Measurements from ENCODE around the gene METTL17. TPM values are rescaled to one million over a fixed set of nuclear protein-coding genes. Genes with fewer than 3 reads are reported as not detected.

Gene METTL17
- total and polyA plus RNA-seq, 2 donors (not counting 3 experiments of a cell fraction or from before 2014, with no cell fraction given), result 60.6 to 90.6 TPM

DNA sequence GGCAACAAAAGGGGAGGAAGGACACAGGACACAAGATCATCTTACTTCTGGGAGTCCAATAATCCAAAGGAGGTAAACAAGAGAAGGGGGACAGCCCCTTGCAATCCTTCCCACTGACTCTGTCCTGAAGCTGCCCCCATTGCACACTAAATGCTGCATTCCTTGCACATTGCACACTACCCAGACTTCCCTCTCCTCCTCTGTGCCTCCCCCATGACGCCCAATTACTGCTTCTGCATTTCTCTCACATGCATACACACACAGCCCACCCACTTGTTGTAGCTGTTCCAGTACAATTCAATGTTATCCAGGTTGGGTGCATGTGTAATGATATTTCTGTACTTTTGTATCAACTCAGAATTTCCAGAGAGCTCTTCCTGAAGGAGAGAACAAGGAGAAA is 29.6 kb downstream of the METTL17 start:
- H2AFZ ChIP-seq (ENCODE audit: low read depth, low read length), result no peak overlapping the region
- H3K4me3 ChIP-seq (replicated peaks in 1 of 3; ENCODE audit: insufficient read depth in 1 of 3, low read depth in 1 of 3, low read length in 3 of 3), result no peak overlapping the region
- no peak overlapping the region for H3K9ac ChIP-seq (replicated peaks; ENCODE audit: extremely low read depth, insufficient read depth, low read length)
- H3K4me1 ChIP-seq (ENCODE audit: control insufficient read depth, extremely low read depth, insufficient read depth, low read length), result no peaks in the 10 kb centered on the region
- H3K36me3 ChIP-seq (ENCODE audit: control insufficient read depth in 2 of 2, extremely low read depth in 1 of 2, insufficient read depth in 2 of 2, low read length in 2 of 2), result no peaks in the 10 kb centered on the region
- ChIA-PET POLR2A (no interaction called here), CTCF (interaction anchor here (0.7 to 1.7 kb wide), 4 partner anchors 9 to 85 kb away, joined by 3 to 4 read pairs (median 4); no protein-coding TSS in a partner anchor)
- no peak overlapping the region for H3K27ac ChIP-seq (ENCODE audit: insufficient read depth, low read depth, low read length)
- intact Hi-C loops (cut with micrococcal nuclease), result no loop called here
- H3K79me2 ChIP-seq (ENCODE audit: control insufficient read depth, insufficient read depth, low read length), result no peaks in the 10 kb centered on the region
- TF ChIP-seq FOS (IDR thresholded peaks at IDR 0.05; ENCODE audit: borderline replicate concordance, insufficient read depth, low read length), result no peak
- TF ChIP-seq MAX (IDR thresholded peaks at IDR 0.05; ENCODE audit: insufficient read depth, insufficient read length), result no peak
- TF ChIP-seq, protein P1, sequence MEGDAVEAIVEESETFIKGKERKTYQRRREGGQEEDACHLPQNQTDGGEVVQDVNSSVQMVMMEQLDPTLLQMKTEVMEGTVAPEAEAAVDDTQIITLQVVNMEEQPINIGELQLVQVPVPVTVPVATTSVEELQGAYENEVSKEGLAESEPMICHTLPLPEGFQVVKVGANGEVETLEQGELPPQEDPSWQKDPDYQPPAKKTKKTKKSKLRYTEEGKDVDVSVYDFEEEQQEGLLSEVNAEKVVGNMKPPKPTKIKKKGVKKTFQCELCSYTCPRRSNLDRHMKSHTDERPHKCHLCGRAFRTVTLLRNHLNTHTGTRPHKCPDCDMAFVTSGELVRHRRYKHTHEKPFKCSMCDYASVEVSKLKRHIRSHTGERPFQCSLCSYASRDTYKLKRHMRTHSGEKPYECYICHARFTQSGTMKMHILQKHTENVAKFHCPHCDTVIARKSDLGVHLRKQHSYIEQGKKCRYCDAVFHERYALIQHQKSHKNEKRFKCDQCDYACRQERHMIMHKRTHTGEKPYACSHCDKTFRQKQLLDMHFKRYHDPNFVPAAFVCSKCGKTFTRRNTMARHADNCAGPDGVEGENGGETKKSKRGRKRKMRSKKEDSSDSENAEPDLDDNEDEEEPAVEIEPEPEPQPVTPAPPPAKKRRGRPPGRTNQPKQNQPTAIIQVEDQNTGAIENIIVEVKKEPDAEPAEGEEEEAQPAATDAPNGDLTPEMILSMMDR (IDR thresholded peaks at IDR 0.05; ENCODE audit: extremely low read depth in 1 of 2, insufficient read depth in 1 of 2, low read depth in 1 of 2, low read length in 2 of 2), result no peak
- no peak for TF ChIP-seq MYC (IDR thresholded peaks at IDR 0.05; ENCODE audit: low read depth, low read length)
- no peak for TF ChIP-seq GATA2 (IDR thresholded peaks at IDR 0.05; ENCODE audit: insufficient read depth, insufficient read length, low read depth, low read length)
- TF ChIP-seq POLR2A (IDR thresholded peaks at IDR 0.05; ENCODE audit: low read depth, low read length), result no peak
- TF ChIP-seq JUN (IDR thresholded peaks at IDR 0.05; ENCODE audit: borderline replicate concordance, insufficient read depth, insufficient read length, low read depth), result no peak
- no peak for TF ChIP-seq POLR2AphosphoS5 (IDR thresholded peaks at IDR 0.05; ENCODE audit: insufficient read depth, low read depth, low read length)
- TF ChIP-seq EZH2 (IDR thresholded peaks at IDR 0.05; ENCODE audit: borderline replicate concordance, low read depth, low read length, severe bottlenecking), result no peak
- H3K27me3 ChIP-seq (ENCODE audit: control insufficient read depth in 2 of 2, insufficient read depth in 2 of 2, low read length in 2 of 2), result peaks cover 31 to 35% of the 10 kb centered on the region in 2 experiments
- no peaks in the 10 kb centered on the region for H4K20me1 ChIP-seq (replicated peaks; ENCODE audit: control insufficient read depth, extremely low read depth, insufficient read depth, low read length)
- H3K4me2 ChIP-seq (ENCODE audit: insufficient read depth, low read length), result no peak overlapping the region
- DNase-seq (ENCODE audit: low read depth, low spot score) (no peak), FAIRE-seq (no peak)
- no TSS peak for BruUV-seq (replicated peaks)
- no peaks in the 10 kb centered on the region for H3K9me3 ChIP-seq (replicated peaks; ENCODE audit: control insufficient read depth, insufficient read depth, low read length)
- dilution Hi-C loops (cut with MboI; ENCODE audit: extremely low pct_ligation_motif_present, low sequenced_read_pairs), result no loop called here
- no peaks in the 10 kb centered on the region for H3K9me1 ChIP-seq (replicated peaks; ENCODE audit: control insufficient read depth, extremely low read depth, insufficient read depth, low read length)

Data from endothelial cell of umbilical vein (primary cell).